Measurements from ENCODE around the gene PNO1. TPM values are rescaled to one million over a fixed set of nuclear protein-coding genes. Genes with fewer than 3 reads are reported as not detected.
"Not testable (repeated sequence)": the region's sequence is repeated elsewhere in the genome, so short reads cannot be mapped to it uniquely, and the experiment has no call there.

The PNO1 gene
- total and polyA plus RNA-seq, 11 donors = 4.5 to 20.1 (median 8.8) TPM

GRCh38 chr2:68172990-68173700, 15.5 kb downstream of the PNO1 start:
- 78 to 93% (median 91%) methylated on average over 8 of the region's 8 CpGs for WGBS, 4 donors
- Histone ChIP-seq H3K4me1 (peaks cover 0 to 14% (median 0%) of the 10 kb centered on the region in 12 donors), H3K4me3 (no peak overlapping the region), H3K27ac (no peak overlapping the region), H3K27me3 (no peaks in the 10 kb centered on the region), H3K9me3 (no peaks in the 10 kb centered on the region), H3K36me3 (peaks cover 0 to 73% (median 34%) of the 10 kb centered on the region in 9 donors)
- DNase-seq (no peak), ATAC-seq (no peak)
- intact Hi-C loops (cut with DNase I) = no loop called here
- TF ChIP-seq POLR2A (IDR thresholded peaks at IDR 0.05) (no peak), CTCF (IDR thresholded peaks at IDR 0.05) (no peak)

DNA sequence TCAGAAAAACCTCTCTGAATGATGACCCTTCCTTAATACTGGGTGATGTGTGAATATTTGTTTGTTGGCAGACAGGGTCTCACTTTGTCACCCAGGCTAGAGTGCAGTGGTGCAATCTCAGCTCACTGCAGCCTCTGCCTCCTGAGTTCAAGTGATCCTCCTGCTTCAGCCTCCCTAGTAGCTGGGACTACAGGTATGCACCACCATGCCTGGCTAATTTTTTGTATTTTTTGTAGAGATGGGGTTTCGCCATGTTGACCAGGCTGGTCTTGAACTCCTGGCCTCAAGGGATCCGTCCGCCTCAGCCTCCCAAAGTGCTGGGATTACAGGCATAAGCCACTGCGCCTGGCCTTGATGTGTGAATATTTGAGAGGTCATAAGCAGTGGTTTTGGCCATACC, 17.5 kb downstream of the PNO1 start:
- ATAC-seq, DNase-seq: not testable (repeated sequence)
- WGBS, 4 donors = 90 to 99% (median 99%) methylated on average over 4 of the region's 4 CpGs

GRCh38 chr2:68176657-68177056, 19.0 kb downstream of the PNO1 start:
- Histone ChIP-seq H3K4me3 (no peak overlapping the region), H3K36me3 (peaks cover 0 to 79% (median 56%) of the 10 kb centered on the region in 9 donors), H3K27me3 (no peaks in the 10 kb centered on the region), H3K27ac (no peak overlapping the region), H3K9me3 (no peaks in the 10 kb centered on the region), H3K4me1 (peaks cover 0 to 14% (median 0%) of the 10 kb centered on the region in 12 donors)
- TF ChIP-seq CTCF (IDR thresholded peaks at IDR 0.05) (no peak), POLR2A (IDR thresholded peaks at IDR 0.05) (no peak)
- WGBS, 4 donors = 71 to 77% (median 73%) methylated on average over 7 of the region's 7 CpGs
- ATAC-seq (no peak), DNase-seq (no peak)
- intact Hi-C loops (cut with DNase I) = no loop called here

More for the DNA sequence above, 17.5 kb downstream of the PNO1 start:
- intact Hi-C loops (cut with DNase I); H3K27ac ChIP-seq; H3K4me3 ChIP-seq; H3K9me3 ChIP-seq; H3K27me3 ChIP-seq: not testable (repeated sequence)
- Histone ChIP-seq H3K4me1 (peaks cover 0 to 14% (median 0%) of the 10 kb centered on the region in 12 donors), H3K36me3 (peaks cover 0 to 78% (median 45%) of the 10 kb centered on the region in 9 donors)

DNA sequence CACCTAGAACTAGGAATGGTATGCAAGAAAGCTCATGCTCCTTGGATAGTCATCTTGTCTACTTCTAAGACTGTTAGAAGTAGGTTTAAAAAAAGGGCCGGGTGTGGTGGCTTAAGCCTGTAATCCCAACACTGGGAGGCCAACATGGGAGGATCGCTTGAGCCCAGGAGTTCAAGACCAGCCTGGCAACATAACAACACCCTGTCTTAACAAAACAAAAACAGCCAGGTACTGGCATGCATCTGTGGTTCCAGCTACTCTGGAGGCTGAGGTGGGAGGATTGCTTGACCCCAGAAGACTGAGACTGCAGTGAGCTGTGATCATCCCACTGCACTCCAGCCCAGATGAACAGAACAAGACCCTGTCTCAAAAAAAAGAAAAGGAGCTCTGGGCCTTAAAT, 19.9 kb downstream of the PNO1 start:
- ATAC-seq (no peak), DNase-seq (no peak)
- Histone ChIP-seq H3K36me3 (peaks cover 0 to 83% (median 56%) of the 10 kb centered on the region in 9 donors), H3K4me1 (peaks cover 0 to 14% (median 0%) of the 10 kb centered on the region in 12 donors), H3K27ac (no peak overlapping the region), H3K27me3 (no peaks in the 10 kb centered on the region), H3K9me3 (no peaks in the 10 kb centered on the region), H3K4me3 (no peak overlapping the region)
- TF ChIP-seq POLR2A (IDR thresholded peaks at IDR 0.05) (no peak), CTCF (IDR thresholded peaks at IDR 0.05) (no peak)
- intact Hi-C loops (cut with DNase I) = no loop called here
- WGBS, 4 donors = 48 to 87% (median 63%) methylated on average over 2 of the region's 2 CpGs
